GM12892 (cell line): Measurements from ENCODE around the gene RPL23.

Experiments used
- DNase-seq: peaks from one replicate; pipeline ENCODE4 v3.0.0; 2011; ENCODE audit not compliant: insufficient read length
- FAIRE-seq: peaks from 2 replicates; lab custom pipeline; 2011; peaks lifted over from hg19 to GRCh38; lab: Jason Lieb, UNC
- POLR2A ChIP-seq: IDR thresholded peaks from 2 replicates; pipeline ENCODE4 v1.6.1; 2011; ENCODE audit warnings: low read depth, low read length, control low read depth
- POLR2AphosphoS5 ChIP-seq: IDR thresholded peaks from 2 replicates; pipeline ENCODE4 v1.6.1; 2011; ENCODE audit warnings: low read depth, low read length, control low read depth
- TAF1 ChIP-seq: IDR thresholded peaks from 2 replicates; pipeline ENCODE4 v1.6.1; 2011; ENCODE audit warnings: low read depth, mild to moderate bottlenecking, control low read depth, low read length, borderline replicate concordance

The RPL23 gene

DNA sequence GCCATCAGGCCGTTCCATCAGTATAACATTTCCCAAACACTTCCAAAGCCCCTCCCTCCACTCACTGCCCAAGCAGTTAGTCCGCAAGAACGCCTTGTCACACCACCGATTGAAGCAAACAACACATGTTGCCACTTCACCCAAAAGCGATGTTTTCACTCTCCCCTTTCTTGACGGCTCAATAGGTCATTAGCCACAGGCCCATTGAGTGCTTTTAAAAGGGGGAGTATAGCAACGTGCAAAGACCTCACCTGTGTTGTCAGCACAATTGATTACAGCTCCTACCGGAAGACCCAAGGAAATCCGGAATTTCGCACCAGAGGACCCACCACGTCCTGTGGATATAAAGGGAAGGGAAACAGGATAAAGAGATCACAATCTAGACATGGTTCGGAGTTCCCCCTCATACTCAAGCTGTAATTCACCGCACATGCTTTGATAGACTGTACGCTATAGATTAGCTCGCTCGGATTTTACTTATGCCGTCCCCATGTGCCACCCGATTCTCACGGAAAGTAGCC lies 690 bp downstream of the RPL23 start:
- DNase-seq, result no peak
- no peak for TF ChIP-seq POLR2AphosphoS5
- no peak for TF ChIP-seq POLR2A
- TF ChIP-seq TAF1, result no peak
- no peak for FAIRE-seq

GRCh38 chr17:38851434-38851833 lies 2.1 kb downstream of the RPL23 start:
- no peak for TF ChIP-seq POLR2AphosphoS5
- TF ChIP-seq POLR2A, result no peak
- TF ChIP-seq TAF1, result no peak
- DNase-seq (no peak), FAIRE-seq (no peak)

- DNase-seq (no peak), FAIRE-seq (no peak)
- no peak for TF ChIP-seq TAF1
- TF ChIP-seq POLR2AphosphoS5, result peak; percentile 51
- TF ChIP-seq POLR2A, result peak; percentile 30; the same call in 1 of the 2 replicates
Measured at GRCh38 chr17:38850374-38850773, 3.1 kb downstream of the RPL23 start.

DNA sequence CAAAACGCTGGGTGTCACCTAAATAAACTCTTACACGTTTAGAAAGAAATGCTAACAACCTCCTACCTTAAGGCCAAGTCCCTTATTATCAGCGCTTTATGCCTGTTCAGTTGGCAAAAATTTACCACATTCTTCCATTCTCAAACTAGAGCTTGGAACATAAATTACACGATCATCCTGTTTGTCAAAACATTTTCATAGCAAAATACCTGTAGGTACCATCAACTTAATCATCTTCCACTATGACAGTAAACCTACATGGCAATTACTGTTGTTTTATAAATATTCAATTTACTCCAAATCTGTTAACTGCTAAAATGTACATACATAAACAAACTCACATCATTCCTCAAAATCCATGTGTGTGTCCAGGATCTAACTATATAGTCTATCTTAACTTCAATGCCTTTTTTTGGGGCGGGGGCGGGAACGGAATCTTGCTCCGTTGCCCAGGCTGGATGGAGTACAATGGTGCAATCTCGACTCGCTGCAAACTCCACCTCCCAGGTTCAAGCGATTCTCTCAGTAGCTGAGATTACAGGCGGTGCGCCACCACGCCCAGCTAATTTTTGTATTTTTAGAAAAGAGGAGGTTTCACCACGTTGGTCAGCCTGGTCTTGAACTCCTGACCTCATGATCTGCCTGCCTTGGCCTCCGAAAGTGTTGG lies 4.4 kb downstream of the RPL23 start:
- DNase-seq, result no peak

GRCh38 chr17:38848557-38848891 lies 5.0 kb downstream of the RPL23 start:
- no peak for FAIRE-seq
- DNase-seq, result no peak
- TF ChIP-seq POLR2AphosphoS5 (peak; percentile 50; the same call in 1 of the 2 replicates), POLR2A (peak; percentile 51; the same call in 1 of the 2 replicates), TAF1 (no peak)

More for the DNA sequence above, 4.4 kb downstream of the RPL23 start:
- no peak for TF ChIP-seq TAF1
- peak; percentile 13; the same call in 1 of the 2 replicates for TF ChIP-seq POLR2A
- peak; percentile 37; the same call in 1 of the 2 replicates for TF ChIP-seq POLR2AphosphoS5
- no peak for FAIRE-seq

GRCh38 chr17:38844261-38844757 lies 9.2 kb downstream of the RPL23 start:
- FAIRE-seq (no peak), DNase-seq (no peak)
- TF ChIP-seq TAF1 (no peak), POLR2AphosphoS5 (no peak), POLR2A (no peak)

- DNase-seq, result no peak
- FAIRE-seq, result no peak
- TF ChIP-seq POLR2AphosphoS5 (no peak), POLR2A (no peak), TAF1 (no peak)
Measured at GRCh38 chr17:38825762-38826247, 27.7 kb downstream of the RPL23 start.

DNA sequence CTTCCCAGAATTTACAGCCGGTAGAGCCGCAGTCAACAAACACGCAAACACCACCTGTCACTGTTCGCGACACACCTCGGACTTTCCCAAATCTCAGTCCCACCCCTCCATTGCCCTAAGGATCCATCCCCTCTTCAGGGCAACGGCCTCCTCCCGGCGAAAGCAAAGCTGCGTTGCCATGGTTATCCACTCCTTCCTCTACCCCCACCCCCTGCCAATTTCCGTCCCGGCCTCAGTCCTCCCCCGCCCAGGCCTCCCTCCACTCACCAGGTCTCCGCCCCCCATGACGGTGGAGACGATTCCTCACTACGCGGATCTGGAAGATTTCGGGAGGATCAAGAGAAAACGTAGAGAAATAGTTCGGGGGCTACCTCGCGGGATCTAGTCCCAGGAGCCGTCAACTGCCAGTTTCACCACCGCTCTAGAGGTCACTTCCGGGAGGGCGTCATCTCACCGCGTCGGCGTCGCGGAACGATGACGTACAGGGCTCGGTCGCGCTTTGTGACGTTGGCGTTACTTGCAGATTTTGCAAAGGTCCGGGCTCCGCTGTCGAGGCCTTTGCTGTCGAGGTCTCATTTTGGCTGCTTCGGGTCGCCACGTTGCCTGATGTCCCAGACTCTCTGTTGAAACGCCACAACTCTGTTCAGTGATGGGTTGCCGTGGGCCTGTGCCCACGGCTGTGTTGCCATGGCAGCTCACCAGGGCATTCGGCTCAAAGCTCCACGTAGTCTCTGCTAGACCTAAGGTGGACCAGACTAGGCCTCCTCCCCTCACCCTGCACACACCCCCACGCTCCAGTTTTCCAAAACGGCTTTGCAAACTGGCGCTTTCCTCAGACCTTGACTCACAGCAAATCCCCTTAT lies 28.4 kb downstream of the RPL23 start, which contains the start of gene CWC25:
CWC25 (minus strand) TSS at position 423 of the 863 bp plus-strand sequence; CDS start at position 285, 138 bp downstream.
- TF ChIP-seq POLR2A (peak; percentile 91), TAF1 (peak; percentile 62; the same call in 1 of the 2 replicates), POLR2AphosphoS5 (peak; percentile 93)
- FAIRE-seq (no peak), DNase-seq (peak; percentile 83)

DNA sequence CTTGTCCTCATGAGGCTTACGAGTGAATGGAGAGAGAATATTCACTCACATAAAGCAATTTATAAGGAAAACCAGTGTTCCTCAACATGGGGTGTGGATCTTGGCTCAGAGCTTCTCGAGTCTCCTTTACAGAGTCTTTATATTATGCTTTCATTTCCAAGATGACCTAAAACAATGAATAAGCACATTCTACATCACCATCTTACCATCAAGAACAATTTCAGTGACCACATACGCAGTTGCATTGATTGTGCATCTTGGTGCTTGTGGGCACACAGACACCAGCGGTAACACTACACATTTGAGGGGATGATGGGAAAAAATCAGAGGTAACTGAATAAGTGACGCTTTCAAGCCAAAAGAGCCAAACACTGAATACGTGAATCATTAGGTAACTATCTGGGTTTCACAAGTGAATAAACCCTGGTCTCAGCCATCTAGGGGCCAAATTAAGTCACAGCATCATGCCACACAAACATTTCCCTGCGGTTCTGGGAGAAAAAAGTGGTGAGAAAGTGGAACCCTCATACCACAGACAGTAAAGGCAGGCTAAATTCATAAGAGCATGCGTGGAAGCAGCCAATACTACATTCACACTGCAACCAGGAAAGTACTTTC lies 37.8 kb downstream of the RPL23 start:
- FAIRE-seq, result no peak
- no peak for TF ChIP-seq TAF1
- TF ChIP-seq POLR2AphosphoS5, result no peak
- no peak for TF ChIP-seq POLR2A
- DNase-seq, result no peak

DNA sequence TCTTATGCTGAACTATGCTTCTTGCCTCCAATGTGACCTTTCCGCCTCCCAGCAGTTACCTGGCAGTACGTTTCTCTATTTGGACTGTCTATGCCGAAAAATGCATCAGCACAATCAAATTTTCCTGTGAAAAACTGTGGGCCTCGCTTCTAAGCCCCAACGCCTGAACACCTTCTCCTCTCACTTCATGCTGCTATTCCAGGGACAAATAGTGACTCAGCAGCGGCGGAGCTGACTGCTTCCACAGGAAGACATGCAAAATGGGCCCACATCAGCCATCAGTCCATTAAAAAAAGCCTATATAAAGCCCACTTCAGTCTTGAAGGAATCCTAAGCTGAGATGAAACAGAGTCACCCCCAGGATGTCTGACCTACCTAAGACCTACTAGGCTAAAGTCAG lies 43.7 kb downstream of the RPL23 start:
- FAIRE-seq (no peak), DNase-seq (no peak)
- TF ChIP-seq POLR2AphosphoS5 (no peak), POLR2A (no peak), TAF1 (no peak)
